H1 (cell line): ENCODE measurements around the gene HOXA10. TPM values are rescaled to one million over a fixed set of nuclear protein-coding genes. Genes with fewer than 3 reads are reported as not detected.

Experiments
- CEBPB ChIP-seq: IDR thresholded peaks from 2 replicates; pipeline ENCODE4 v1.6.1; 2012; ENCODE audit warnings: low read depth, low read length
- CHD1 ChIP-seq: IDR thresholded peaks from 2 replicates; pipeline ENCODE4 v1.6.1; 2012; ENCODE audit warnings: low read depth, low read length, improper control_type of control experiment
- EZH2 ChIP-seq: fragments of 200-600 bp; sonication (generic); IDR thresholded peaks from 2 replicates; pipeline ENCODE4 v1.7.1; 2012; ENCODE audit warnings: low read depth, mild to moderate bottlenecking, moderate library complexity, low read length, inconsistent platforms; ENCODE audit not compliant: severe bottlenecking
- FOSL1 ChIP-seq: IDR thresholded peaks from 2 replicates; pipeline ENCODE4 v1.6.1; 2011; ENCODE audit warnings: mild to moderate bottlenecking, low read depth, low read length, moderate library complexity; ENCODE audit not compliant: insufficient read depth
- KDM1A ChIP-seq: fragments of 200-600, 300-600 bp; sonication (generic); IDR thresholded peaks from 2 replicates; pipeline ENCODE4 v1.7.1; 2016; ENCODE audit warnings: mild to moderate bottlenecking, low read length, borderline replicate concordance
- RFX5 ChIP-seq: IDR thresholded peaks from 2 replicates; pipeline ENCODE4 v1.6.1; 2011; ENCODE audit warnings: low read depth, low read length, improper control_type of control experiment, borderline replicate concordance
- SAP30 ChIP-seq: fragments of 300-600 bp; sonication (generic); IDR thresholded peaks from 2 replicates; pipeline ENCODE4 v1.7.1; 2012; ENCODE audit warnings: low read length, moderate library complexity, mild to moderate bottlenecking, inconsistent platforms; ENCODE audit not compliant: insufficient read depth, insufficient replicate concordance
- SIRT6 ChIP-seq: IDR thresholded peaks from one replicate; pipeline ENCODE4 v1.7.1; 2012; ENCODE audit warnings: low read length, inconsistent platforms
- TAF7 ChIP-seq: optimal IDR thresholded peaks from 2 replicates; pipeline ENCODE3; 2011; ENCODE audit warnings: low read depth, mild to moderate bottlenecking, inconsistent platforms, low read length, moderate library complexity, borderline replicate concordance
- polyA plus RNA-seq, 7 experiments: library from polyadenylated mRNA; depleted of rRNA in 3 of 7; stranded (reverse) in 5 of 7; unstranded in 2 of 7; fragments of >200 nt in 5 of 7; fragments of 200-250 nt in 2 of 7; gene quantifications; 1 replicate in 5 of 7; 2 replicates in 1 of 7; 4 replicates in 1 of 7; pipeline versions ENCODE4 v1.2.1 to v1.2.3, GENCODE V29; 2011 to 2013; ENCODE audit warnings: missing spikeins in 2 of 7, mixed read lengths in 2 of 7
- total RNA-seq: library from RNA; stranded (reverse); fragmentation: NEBNext Ultra II Directional; extraction: Animal tissue kit (Norgen Biotek cat#: 25700); gene quantifications from 2 replicates; pipeline ENCODE4 v1.2.1, GENCODE V29; 2021
- TF ChIP-seq, protein P1 (sequence below): fragments of 300-600 bp; sonication (generic); IDR thresholded peaks from 2 replicates; pipeline ENCODE4 v1.7.1; 2012; ENCODE audit warnings: low read length, moderate library complexity, mild to moderate bottlenecking, inconsistent platforms; ENCODE audit not compliant: insufficient replicate concordance

The HOXA10 gene
- total and polyA plus RNA-seq, 2 of the 8 experiments (the other 6 are each of a cell fraction or from before 2014, with no cell fraction given): not detected

- TF ChIP-seq, protein P1, sequence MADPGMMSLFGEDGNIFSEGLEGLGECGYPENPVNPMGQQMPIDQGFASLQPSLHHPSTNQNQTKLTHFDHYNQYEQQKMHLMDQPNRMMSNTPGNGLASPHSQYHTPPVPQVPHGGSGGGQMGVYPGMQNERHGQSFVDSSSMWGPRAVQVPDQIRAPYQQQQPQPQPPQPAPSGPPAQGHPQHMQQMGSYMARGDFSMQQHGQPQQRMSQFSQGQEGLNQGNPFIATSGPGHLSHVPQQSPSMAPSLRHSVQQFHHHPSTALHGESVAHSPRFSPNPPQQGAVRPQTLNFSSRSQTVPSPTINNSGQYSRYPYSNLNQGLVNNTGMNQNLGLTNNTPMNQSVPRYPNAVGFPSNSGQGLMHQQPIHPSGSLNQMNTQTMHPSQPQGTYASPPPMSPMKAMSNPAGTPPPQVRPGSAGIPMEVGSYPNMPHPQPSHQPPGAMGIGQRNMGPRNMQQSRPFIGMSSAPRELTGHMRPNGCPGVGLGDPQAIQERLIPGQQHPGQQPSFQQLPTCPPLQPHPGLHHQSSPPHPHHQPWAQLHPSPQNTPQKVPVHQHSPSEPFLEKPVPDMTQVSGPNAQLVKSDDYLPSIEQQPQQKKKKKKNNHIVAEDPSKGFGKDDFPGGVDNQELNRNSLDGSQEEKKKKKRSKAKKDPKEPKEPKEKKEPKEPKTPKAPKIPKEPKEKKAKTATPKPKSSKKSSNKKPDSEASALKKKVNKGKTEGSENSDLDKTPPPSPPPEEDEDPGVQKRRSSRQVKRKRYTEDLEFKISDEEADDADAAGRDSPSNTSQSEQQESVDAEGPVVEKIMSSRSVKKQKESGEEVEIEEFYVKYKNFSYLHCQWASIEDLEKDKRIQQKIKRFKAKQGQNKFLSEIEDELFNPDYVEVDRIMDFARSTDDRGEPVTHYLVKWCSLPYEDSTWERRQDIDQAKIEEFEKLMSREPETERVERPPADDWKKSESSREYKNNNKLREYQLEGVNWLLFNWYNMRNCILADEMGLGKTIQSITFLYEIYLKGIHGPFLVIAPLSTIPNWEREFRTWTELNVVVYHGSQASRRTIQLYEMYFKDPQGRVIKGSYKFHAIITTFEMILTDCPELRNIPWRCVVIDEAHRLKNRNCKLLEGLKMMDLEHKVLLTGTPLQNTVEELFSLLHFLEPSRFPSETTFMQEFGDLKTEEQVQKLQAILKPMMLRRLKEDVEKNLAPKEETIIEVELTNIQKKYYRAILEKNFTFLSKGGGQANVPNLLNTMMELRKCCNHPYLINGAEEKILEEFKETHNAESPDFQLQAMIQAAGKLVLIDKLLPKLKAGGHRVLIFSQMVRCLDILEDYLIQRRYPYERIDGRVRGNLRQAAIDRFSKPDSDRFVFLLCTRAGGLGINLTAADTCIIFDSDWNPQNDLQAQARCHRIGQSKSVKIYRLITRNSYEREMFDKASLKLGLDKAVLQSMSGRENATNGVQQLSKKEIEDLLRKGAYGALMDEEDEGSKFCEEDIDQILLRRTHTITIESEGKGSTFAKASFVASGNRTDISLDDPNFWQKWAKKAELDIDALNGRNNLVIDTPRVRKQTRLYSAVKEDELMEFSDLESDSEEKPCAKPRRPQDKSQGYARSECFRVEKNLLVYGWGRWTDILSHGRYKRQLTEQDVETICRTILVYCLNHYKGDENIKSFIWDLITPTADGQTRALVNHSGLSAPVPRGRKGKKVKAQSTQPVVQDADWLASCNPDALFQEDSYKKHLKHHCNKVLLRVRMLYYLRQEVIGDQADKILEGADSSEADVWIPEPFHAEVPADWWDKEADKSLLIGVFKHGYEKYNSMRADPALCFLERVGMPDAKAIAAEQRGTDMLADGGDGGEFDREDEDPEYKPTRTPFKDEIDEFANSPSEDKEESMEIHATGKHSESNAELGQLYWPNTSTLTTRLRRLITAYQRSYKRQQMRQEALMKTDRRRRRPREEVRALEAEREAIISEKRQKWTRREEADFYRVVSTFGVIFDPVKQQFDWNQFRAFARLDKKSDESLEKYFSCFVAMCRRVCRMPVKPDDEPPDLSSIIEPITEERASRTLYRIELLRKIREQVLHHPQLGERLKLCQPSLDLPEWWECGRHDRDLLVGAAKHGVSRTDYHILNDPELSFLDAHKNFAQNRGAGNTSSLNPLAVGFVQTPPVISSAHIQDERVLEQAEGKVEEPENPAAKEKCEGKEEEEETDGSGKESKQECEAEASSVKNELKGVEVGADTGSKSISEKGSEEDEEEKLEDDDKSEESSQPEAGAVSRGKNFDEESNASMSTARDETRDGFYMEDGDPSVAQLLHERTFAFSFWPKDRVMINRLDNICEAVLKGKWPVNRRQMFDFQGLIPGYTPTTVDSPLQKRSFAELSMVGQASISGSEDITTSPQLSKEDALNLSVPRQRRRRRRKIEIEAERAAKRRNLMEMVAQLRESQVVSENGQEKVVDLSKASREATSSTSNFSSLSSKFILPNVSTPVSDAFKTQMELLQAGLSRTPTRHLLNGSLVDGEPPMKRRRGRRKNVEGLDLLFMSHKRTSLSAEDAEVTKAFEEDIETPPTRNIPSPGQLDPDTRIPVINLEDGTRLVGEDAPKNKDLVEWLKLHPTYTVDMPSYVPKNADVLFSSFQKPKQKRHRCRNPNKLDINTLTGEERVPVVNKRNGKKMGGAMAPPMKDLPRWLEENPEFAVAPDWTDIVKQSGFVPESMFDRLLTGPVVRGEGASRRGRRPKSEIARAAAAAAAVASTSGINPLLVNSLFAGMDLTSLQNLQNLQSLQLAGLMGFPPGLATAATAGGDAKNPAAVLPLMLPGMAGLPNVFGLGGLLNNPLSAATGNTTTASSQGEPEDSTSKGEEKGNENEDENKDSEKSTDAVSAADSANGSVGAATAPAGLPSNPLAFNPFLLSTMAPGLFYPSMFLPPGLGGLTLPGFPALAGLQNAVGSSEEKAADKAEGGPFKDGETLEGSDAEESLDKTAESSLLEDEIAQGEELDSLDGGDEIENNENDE: no peak
- TF ChIP-seq SAP30: no peak
- no peak for TF ChIP-seq RFX5
- TF ChIP-seq FOSL1: no peak
- TF ChIP-seq EZH2: peak; percentile 90
- no peak for TF ChIP-seq KDM1A
- TF ChIP-seq CEBPB: no peak
- no peak for TF ChIP-seq CHD1
- no peak for TF ChIP-seq TAF7
- TF ChIP-seq SIRT6: no peak
Measured at GRCh38 chr7:27192546-27193334, 18.6 kb upstream of the HOXA10 start (continued).
